ENCODE measurements around the gene ZFYVE28.
"Not testable (repeated sequence)": the region's sequence is repeated elsewhere in the genome, so short reads cannot be mapped to it uniquely, and the experiment has no call there.

Gene ZFYVE28

GRCh38 chr4:2241003-2241402 is 177.4 kb downstream of the ZFYVE28 start:
- no peaks in the 10 kb centered on the region; the same call in 1 of the 2 replicates for H3K36me3 ChIP-seq (ENCODE audit: insufficient read depth, low read length)
- H3K9ac ChIP-seq (ENCODE audit: low read depth, low read length) = peak overlapping the region; percentile 92
- H3K4me1 ChIP-seq (ENCODE audit: insufficient read depth, low read length) = peaks cover 8% of the 10 kb centered on the region; the same call in 1 of the 2 replicates
- peaks cover 12% of the 10 kb centered on the region for H3K9me3 ChIP-seq (ENCODE audit: control insufficient read depth, insufficient read depth, low read length)

- Histone ChIP-seq H3K9ac (ENCODE audit: low read depth, low read length) (no peak overlapping the region), H3K9me3 (ENCODE audit: control insufficient read depth, insufficient read depth, low read length) (no peaks in the 10 kb centered on the region), H3K4me1 (ENCODE audit: insufficient read depth, low read length) (peaks cover 8% of the 10 kb centered on the region; the same call in 1 of the 2 replicates), H3K36me3 (ENCODE audit: insufficient read depth, low read length) (no peaks in the 10 kb centered on the region; the same call in none of the 2 replicates)
Observed at GRCh38 chr4:2236944-2237666, 181.3 kb downstream of the ZFYVE28 start.

DNA sequence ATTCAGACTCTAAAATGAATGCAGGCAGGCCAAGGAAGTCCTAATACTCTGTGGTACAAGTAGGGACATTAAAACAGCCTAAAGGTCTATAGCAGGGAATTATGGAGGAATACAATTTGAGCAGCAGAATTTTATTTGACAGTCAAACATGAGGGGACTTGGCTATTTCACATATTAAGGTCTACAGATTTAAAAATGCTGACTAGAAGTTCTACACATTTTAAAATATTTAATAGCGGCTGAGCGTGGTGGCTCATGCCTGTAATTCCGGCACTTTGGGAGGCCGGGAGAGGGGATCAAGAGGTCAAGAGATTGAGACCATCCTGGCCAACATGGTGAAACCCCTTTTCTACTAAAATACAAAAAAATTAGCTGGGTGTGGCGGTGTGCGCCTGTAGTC is 187.4 kb downstream of the ZFYVE28 start:
- H3K36me3 ChIP-seq (ENCODE audit: insufficient read depth, low read length) = no peaks in the 10 kb centered on the region; the same call in none of the 2 replicates
- no peaks in the 10 kb centered on the region for H3K4me1 ChIP-seq (ENCODE audit: insufficient read depth, low read length)
- no peak overlapping the region for H3K9ac ChIP-seq (ENCODE audit: low read depth, low read length)
- no peaks in the 10 kb centered on the region for H3K9me3 ChIP-seq (ENCODE audit: control insufficient read depth, insufficient read depth, low read length)

- Histone ChIP-seq H3K36me3 (ENCODE audit: insufficient read depth, low read length) (no peaks in the 10 kb centered on the region; the same call in 1 of the 2 replicates), H3K9ac (ENCODE audit: low read depth, low read length) (no peak overlapping the region), H3K4me1 (ENCODE audit: insufficient read depth, low read length) (peaks cover 17% of the 10 kb centered on the region), H3K9me3 (ENCODE audit: control insufficient read depth, insufficient read depth, low read length) (no peaks in the 10 kb centered on the region)
Observed at GRCh38 chr4:2226261-2226660, 192.2 kb downstream of the ZFYVE28 start.

- H3K36me3 ChIP-seq (ENCODE audit: insufficient read depth, low read length) = no peaks in the 10 kb centered on the region; the same call in 1 of the 2 replicates
- no peak overlapping the region for H3K9ac ChIP-seq (ENCODE audit: low read depth, low read length)
- H3K4me1 ChIP-seq (ENCODE audit: insufficient read depth, low read length) = peaks cover 24% of the 10 kb centered on the region
- H3K9me3 ChIP-seq (ENCODE audit: control insufficient read depth, insufficient read depth, low read length) = no peaks in the 10 kb centered on the region
Observed at GRCh38 chr4:2222838-2223237, 195.6 kb downstream of the ZFYVE28 start.

- H3K9ac ChIP-seq (ENCODE audit: low read depth, low read length); H3K9me3 ChIP-seq (ENCODE audit: control insufficient read depth, insufficient read depth, low read length); H3K36me3 ChIP-seq (ENCODE audit: insufficient read depth, low read length): not testable (repeated sequence)
- H3K4me1 ChIP-seq (ENCODE audit: insufficient read depth, low read length) = peaks cover 24% of the 10 kb centered on the region
Observed at GRCh38 chr4:2221378-2221777, 197.1 kb downstream of the ZFYVE28 start.

DNA sequence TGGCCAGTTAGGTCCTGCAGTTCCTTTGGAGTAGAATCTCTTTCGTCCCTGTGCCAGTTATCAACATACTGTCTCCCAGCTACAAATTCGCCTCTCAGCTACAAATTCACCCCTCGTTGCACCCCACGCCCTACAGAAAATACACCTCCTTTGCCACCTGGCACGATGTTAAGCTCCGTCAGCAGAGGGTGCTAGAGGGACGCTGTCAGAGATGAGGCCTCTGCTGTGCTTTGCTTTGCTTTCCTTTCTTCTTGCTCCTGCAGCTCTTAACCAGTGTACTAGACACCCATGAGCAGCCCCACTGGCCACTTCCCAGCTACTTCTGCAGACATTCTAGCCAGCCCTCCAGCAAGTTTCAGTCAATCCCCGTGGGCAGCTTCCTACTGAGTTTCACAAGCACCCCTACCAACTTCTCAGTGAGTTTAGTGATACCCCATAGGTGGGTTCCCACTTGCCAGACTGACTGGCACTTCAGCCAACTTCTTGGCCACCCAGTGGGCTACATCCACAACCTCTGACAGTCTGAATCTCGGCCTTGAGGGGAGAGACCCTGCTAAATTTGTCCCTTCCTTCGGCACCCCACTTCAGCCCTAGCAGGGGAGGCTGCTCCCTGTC is 198.3 kb downstream of the ZFYVE28 start:
- no peaks in the 10 kb centered on the region for H3K36me3 ChIP-seq (ENCODE audit: insufficient read depth, low read length)
- H3K9me3 ChIP-seq (ENCODE audit: control insufficient read depth, insufficient read depth, low read length) = no peaks in the 10 kb centered on the region
- no peak overlapping the region for H3K9ac ChIP-seq (ENCODE audit: low read depth, low read length)
- peaks cover 24% of the 10 kb centered on the region for H3K4me1 ChIP-seq (ENCODE audit: insufficient read depth, low read length)
